GM13976 (cell line): Measurements from ENCODE around the gene METTL3.

Experiments used
- DNase-seq: peaks from one replicate; pipeline ENCODE4 v3.0.0; 2012; ENCODE audit warnings: low spot score
- in situ Hi-C: fragments of 300-500 bp; cut with MboI; formaldehyde crosslinking; loops from one replicate; pipeline ENCODE4 v1.12.0; 2022; ENCODE audit warnings: low sequenced_read_pairs, mixed read lengths, inconsistent platforms; ENCODE audit not compliant: unreplicated experiment
- TF ChIP-seq, protein P1 (sequence below): IDR thresholded peaks from 2 replicates; pipeline ENCODE4 v1.5.1; 2012; ENCODE audit warnings: borderline replicate concordance, mild to moderate bottlenecking; ENCODE audit not compliant: insufficient read depth; ENCODE audit errors: extremely low read depth, missing control alignments, control extremely low read depth

METTL3 gene

DNA sequence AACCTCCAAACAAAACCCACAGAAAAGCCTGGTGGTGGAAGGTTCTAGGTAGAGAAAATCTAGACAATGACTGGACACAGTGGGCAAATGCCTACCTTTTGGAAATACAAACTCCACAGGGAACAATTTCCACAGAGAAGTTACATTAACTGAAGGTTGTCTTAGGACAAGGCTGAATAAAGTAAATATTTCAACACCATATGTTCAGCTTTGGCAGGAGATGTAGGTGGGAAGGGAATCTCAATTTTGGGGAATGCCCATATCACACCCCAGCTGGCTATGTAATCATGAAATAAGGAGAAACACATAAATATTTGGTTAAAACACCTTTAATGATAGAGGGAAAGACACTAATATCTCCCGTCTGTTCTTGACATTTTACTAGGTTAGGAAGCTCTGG lies 9.6 kb upstream of the METTL3 start:
- TF ChIP-seq, protein P1, sequence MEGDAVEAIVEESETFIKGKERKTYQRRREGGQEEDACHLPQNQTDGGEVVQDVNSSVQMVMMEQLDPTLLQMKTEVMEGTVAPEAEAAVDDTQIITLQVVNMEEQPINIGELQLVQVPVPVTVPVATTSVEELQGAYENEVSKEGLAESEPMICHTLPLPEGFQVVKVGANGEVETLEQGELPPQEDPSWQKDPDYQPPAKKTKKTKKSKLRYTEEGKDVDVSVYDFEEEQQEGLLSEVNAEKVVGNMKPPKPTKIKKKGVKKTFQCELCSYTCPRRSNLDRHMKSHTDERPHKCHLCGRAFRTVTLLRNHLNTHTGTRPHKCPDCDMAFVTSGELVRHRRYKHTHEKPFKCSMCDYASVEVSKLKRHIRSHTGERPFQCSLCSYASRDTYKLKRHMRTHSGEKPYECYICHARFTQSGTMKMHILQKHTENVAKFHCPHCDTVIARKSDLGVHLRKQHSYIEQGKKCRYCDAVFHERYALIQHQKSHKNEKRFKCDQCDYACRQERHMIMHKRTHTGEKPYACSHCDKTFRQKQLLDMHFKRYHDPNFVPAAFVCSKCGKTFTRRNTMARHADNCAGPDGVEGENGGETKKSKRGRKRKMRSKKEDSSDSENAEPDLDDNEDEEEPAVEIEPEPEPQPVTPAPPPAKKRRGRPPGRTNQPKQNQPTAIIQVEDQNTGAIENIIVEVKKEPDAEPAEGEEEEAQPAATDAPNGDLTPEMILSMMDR: no peak
- in situ Hi-C loops: no loop called here
- no peak for DNase-seq

- no peak for DNase-seq
- in situ Hi-C loops: no loop called here
- TF ChIP-seq, protein P1: no peak
Observed at GRCh38 chr14:21518725-21519124, 7.6 kb upstream of the METTL3 start.

- in situ Hi-C loops: no loop called here
- TF ChIP-seq, protein P1: no peak
- no peak for DNase-seq
Observed at GRCh38 chr14:21514341-21514740, 3.2 kb upstream of the METTL3 start.

GRCh38 chr14:21509432-21510143 lies 1.6 kb downstream of the METTL3 start:
- in situ Hi-C loops: no loop called here
- TF ChIP-seq, protein P1: no peak
- DNase-seq: no peak

- DNase-seq: no peak
- TF ChIP-seq, protein P1: no peak
- in situ Hi-C loops: no loop called here
Observed at GRCh38 chr14:21506557-21506956, 4.6 kb downstream of the METTL3 start.

GRCh38 chr14:21505012-21505553 lies 6.1 kb downstream of the METTL3 start:
- in situ Hi-C loops: no loop called here
- DNase-seq: peak; percentile 45
- TF ChIP-seq, protein P1: no peak
